Karpas-422 (cell line): Measurements from ENCODE around the gene HSD11B1. TPM values are rescaled to one million over a fixed set of nuclear protein-coding genes. Genes with fewer than 3 reads are reported as not detected.

Experiments
- DNase-seq: peaks from one replicate; pipeline ENCODE4 v3.0.0-alpha.2; 2015
- H2AFZ ChIP-seq: fragments of 200-600 bp; sonication (generic); 2 replicates; pipeline ENCODE4 v1.6.1; 2014; ENCODE audit warnings: antibody characterized with exemption, low read length, mixed read lengths
- H3K27ac ChIP-seq: fragments of 200-600 bp; sonication (generic); 2 replicates; pipeline ENCODE4 v1.5.1; 2014; ENCODE audit warnings: mild to moderate bottlenecking, low read length, moderate library complexity
- H3K27me3 ChIP-seq: fragments of 200-600 bp; sonication (generic); 2 replicates; pipeline ENCODE4 v1.6.1; 2014; ENCODE audit warnings: low read length, mixed read lengths
- H3K36me3 ChIP-seq: fragments of 200-600 bp; sonication (generic); 2 replicates; pipeline ENCODE4 v1.6.1; 2014; ENCODE audit warnings: low read length, mixed read lengths; ENCODE audit not compliant: insufficient read depth
- H3K4me1 ChIP-seq: fragments of 200-600 bp; sonication (generic); 2 replicates; pipeline ENCODE4 v1.6.1; 2014; ENCODE audit warnings: mild to moderate bottlenecking, low read length, mixed read lengths
- H3K4me2 ChIP-seq: fragments of 200-600 bp; sonication (generic); 2 replicates; pipeline ENCODE4 v1.6.1; 2014; ENCODE audit warnings: low read length, low read depth, mild to moderate bottlenecking; ENCODE audit not compliant: poor library complexity, severe bottlenecking
- H3K4me3 ChIP-seq: fragments of 200-600 bp; sonication (generic); 2 replicates; pipeline ENCODE4 v1.5.1; 2014; ENCODE audit warnings: mild to moderate bottlenecking, antibody characterized with exemption, low read length, mixed read lengths
- H3K79me2 ChIP-seq: fragments of 200-600 bp; sonication (generic); 2 replicates; pipeline ENCODE4 v1.6.1; 2014; ENCODE audit warnings: mild to moderate bottlenecking, low read length, mixed read lengths
- H3K9ac ChIP-seq: fragments of 200-600 bp; sonication (generic); 2 replicates; pipeline ENCODE4 v1.6.0; 2014; ENCODE audit warnings: low read length
- H3K9me2 ChIP-seq: fragments of 200-600 bp; sonication (generic), shearing (Covaris generic); replicated peaks from 2 replicates; pipeline ENCODE4 v1.6.0; 2014; ENCODE audit warnings: mild to moderate bottlenecking, low read length, moderate library complexity; ENCODE audit not compliant: insufficient read depth
- H3K9me3 ChIP-seq: fragments of 300-700, 200-600 bp; sonication (generic); 2 replicates; pipeline ENCODE4 v1.6.1; 2014; ENCODE audit warnings: low read length, mixed read lengths
- H4K20me1 ChIP-seq: fragments of 200-600 bp; sonication (generic); 2 replicates; pipeline ENCODE4 v1.6.1; 2014; ENCODE audit warnings: mild to moderate bottlenecking, antibody characterized with exemption, low read length, low read depth; ENCODE audit not compliant: insufficient read depth
- total RNA-seq: library from RNA; depleted of rRNA; stranded (reverse); fragments of >200 nt; shearing (Covaris generic); gene quantifications from 2 replicates; pipeline ENCODE4 v1.2.3, GENCODE V29; 2014; ENCODE audit warnings: low replicate concordance

HSD11B1 gene
- total RNA-seq, 1 experiment from 2014 or later: not detected

- no peak overlapping the region for H3K4me3 ChIP-seq
- H4K20me1 ChIP-seq: no peaks in the 10 kb centered on the region
- no peak overlapping the region for H3K9ac ChIP-seq
- no peaks in the 10 kb centered on the region for H3K79me2 ChIP-seq
- no peaks in the 10 kb centered on the region for H3K9me3 ChIP-seq
- H3K27me3 ChIP-seq: no peaks in the 10 kb centered on the region
- H2AFZ ChIP-seq: no peak overlapping the region
- H3K9me2 ChIP-seq: no peaks in the 10 kb centered on the region
- no peak overlapping the region for H3K4me2 ChIP-seq
- H3K36me3 ChIP-seq: no peaks in the 10 kb centered on the region
- no peak overlapping the region for H3K27ac ChIP-seq
- H3K4me1 ChIP-seq: peaks cover under 1% of the 10 kb centered on the region
- no peak for DNase-seq
Observed at GRCh38 chr1:209769171-209769904, 64.7 kb downstream of the HSD11B1 start.

DNA sequence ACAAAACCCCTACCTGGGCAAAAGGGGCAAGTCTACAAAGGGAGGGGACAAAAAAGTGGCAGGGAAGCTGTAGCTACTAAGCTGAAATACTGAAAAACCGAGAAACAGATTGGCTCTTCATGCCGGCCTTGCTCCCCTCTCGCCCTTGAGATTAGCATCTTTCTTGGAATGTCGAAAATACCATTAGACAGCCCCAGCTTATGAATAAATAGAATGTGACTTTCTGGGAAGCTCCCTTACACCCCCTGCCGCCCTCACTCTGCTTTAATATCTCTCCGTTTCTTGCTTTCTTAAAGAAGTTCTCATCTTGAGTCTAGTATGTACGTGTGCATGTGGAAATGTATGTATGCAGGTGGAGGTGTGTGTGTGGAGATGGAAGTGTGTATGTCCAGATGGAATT is 65.3 kb downstream of the HSD11B1 start:
- Histone ChIP-seq H3K4me3 (no peak overlapping the region), H3K9me2 (no peaks in the 10 kb centered on the region), H3K4me1 (peaks cover 7% of the 10 kb centered on the region), H3K9ac (no peak overlapping the region), H3K27ac (no peak overlapping the region), H3K79me2 (no peaks in the 10 kb centered on the region), H2AFZ (no peak overlapping the region), H3K36me3 (no peaks in the 10 kb centered on the region), H3K9me3 (no peaks in the 10 kb centered on the region), H4K20me1 (no peaks in the 10 kb centered on the region), H3K4me2 (no peak overlapping the region), H3K27me3 (no peaks in the 10 kb centered on the region)
- DNase-seq: no peak

GRCh38 chr1:209770636-209771415 is 66.2 kb downstream of the HSD11B1 start:
- no peaks in the 10 kb centered on the region for H3K9me3 ChIP-seq
- no peaks in the 10 kb centered on the region for H4K20me1 ChIP-seq
- no peak overlapping the region for H3K9ac ChIP-seq
- no peak overlapping the region for H3K27ac ChIP-seq
- no peaks in the 10 kb centered on the region for H3K36me3 ChIP-seq
- no peaks in the 10 kb centered on the region for H3K27me3 ChIP-seq
- peaks cover 16% of the 10 kb centered on the region for H3K4me1 ChIP-seq
- no peaks in the 10 kb centered on the region for H3K79me2 ChIP-seq
- no peaks in the 10 kb centered on the region for H3K9me2 ChIP-seq
- H3K4me3 ChIP-seq: no peak overlapping the region
- no peak for DNase-seq
- no peak overlapping the region for H3K4me2 ChIP-seq
- H2AFZ ChIP-seq: no peak overlapping the region

DNA sequence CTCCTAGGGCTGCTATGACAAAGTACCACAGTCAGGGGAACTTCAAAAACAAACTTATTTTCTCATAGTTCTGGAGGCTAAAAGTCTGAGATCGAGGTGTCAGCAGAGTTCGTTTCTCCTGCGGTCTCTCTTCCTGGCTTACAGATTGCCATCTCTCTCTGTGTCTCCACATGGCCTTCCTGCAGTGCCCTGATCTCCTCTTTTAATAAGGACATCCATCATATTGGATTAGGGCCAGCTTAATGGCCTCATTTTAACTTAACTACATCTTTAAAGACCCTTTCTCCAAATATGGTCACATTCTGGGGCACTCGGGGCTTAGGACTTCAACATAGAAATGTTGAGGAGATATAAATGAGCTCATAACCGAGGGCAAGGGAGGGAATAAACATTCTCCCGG is 67.5 kb downstream of the HSD11B1 start:
- Histone ChIP-seq H3K27ac (no peak overlapping the region), H3K27me3 (no peaks in the 10 kb centered on the region), H3K9me3 (no peaks in the 10 kb centered on the region), H3K9ac (no peak overlapping the region), H3K4me2 (no peak overlapping the region), H3K79me2 (no peaks in the 10 kb centered on the region), H3K36me3 (no peaks in the 10 kb centered on the region), H2AFZ (no peak overlapping the region), H3K4me3 (no peak overlapping the region), H4K20me1 (no peaks in the 10 kb centered on the region), H3K9me2 (no peaks in the 10 kb centered on the region), H3K4me1 (peaks cover 17% of the 10 kb centered on the region)
- no peak for DNase-seq

DNA sequence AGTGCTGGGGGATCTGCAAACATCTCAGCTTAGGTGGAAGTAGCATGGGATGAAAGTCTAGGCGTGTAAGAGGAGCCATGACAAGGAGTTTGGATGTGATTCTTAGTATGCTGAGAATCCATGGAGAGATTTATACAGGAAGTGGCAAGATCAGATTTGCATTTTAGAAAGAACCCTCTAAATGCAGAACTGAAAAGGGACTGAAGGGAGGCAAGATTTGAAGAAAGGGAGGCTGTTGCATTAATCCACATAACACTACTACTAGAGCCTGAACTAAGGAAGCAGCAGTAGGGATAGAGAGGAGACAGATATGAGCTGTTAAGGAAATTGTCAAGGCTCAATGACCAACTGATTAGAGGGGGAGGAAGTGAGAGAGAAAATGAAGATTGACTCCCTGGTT is 69.9 kb downstream of the HSD11B1 start:
- Histone ChIP-seq H3K79me2 (no peaks in the 10 kb centered on the region), H4K20me1 (no peaks in the 10 kb centered on the region), H3K4me1 (peaks cover 17% of the 10 kb centered on the region), H3K27ac (no peak overlapping the region), H3K4me2 (no peak overlapping the region), H2AFZ (no peak overlapping the region), H3K9me2 (no peaks in the 10 kb centered on the region), H3K9ac (no peak overlapping the region), H3K27me3 (no peaks in the 10 kb centered on the region), H3K36me3 (no peaks in the 10 kb centered on the region), H3K9me3 (no peaks in the 10 kb centered on the region), H3K4me3 (no peak overlapping the region)
- no peak for DNase-seq

- no peak overlapping the region for H3K4me3 ChIP-seq
- no peak overlapping the region for H3K4me2 ChIP-seq
- no peak overlapping the region for H3K27ac ChIP-seq
Observed at GRCh38 chr1:209775678-209776077, 71.0 kb downstream of the HSD11B1 start.

GRCh38 chr1:209777587-209777986 is 72.9 kb downstream of the HSD11B1 start:
- Histone ChIP-seq H3K9me2 (no peaks in the 10 kb centered on the region), H3K36me3 (no peaks in the 10 kb centered on the region)

More at GRCh38 chr1:209775678-209776077, 71.0 kb downstream of the HSD11B1 start:
- H4K20me1 ChIP-seq: no peaks in the 10 kb centered on the region; the same call in 1 of the 2 replicates
- no peaks in the 10 kb centered on the region for H3K36me3 ChIP-seq
- H3K9me2 ChIP-seq: no peaks in the 10 kb centered on the region
- H3K4me1 ChIP-seq: peaks cover 17% of the 10 kb centered on the region
- no peak overlapping the region for H3K9ac ChIP-seq
- no peak overlapping the region for H2AFZ ChIP-seq
- no peaks in the 10 kb centered on the region for H3K9me3 ChIP-seq
- H3K79me2 ChIP-seq: no peaks in the 10 kb centered on the region
- no peaks in the 10 kb centered on the region for H3K27me3 ChIP-seq
- no peak for DNase-seq

GRCh38 chr1:209778102-209778501 is 73.5 kb downstream of the HSD11B1 start:
- no peaks in the 10 kb centered on the region for H3K9me3 ChIP-seq
- no peak overlapping the region for H3K27ac ChIP-seq
- H3K4me3 ChIP-seq: no peak overlapping the region
- peaks cover 3% of the 10 kb centered on the region for H3K79me2 ChIP-seq
- H3K9me2 ChIP-seq: no peaks in the 10 kb centered on the region
- peaks cover 18% of the 10 kb centered on the region for H3K4me1 ChIP-seq
- H3K9ac ChIP-seq: no peak overlapping the region
- no peaks in the 10 kb centered on the region for H3K36me3 ChIP-seq
- DNase-seq: no peak
- H3K27me3 ChIP-seq: no peaks in the 10 kb centered on the region
- H4K20me1 ChIP-seq: no peaks in the 10 kb centered on the region; the same call in 1 of the 2 replicates
- H3K4me2 ChIP-seq: no peak overlapping the region
- H2AFZ ChIP-seq: no peak overlapping the region

More at GRCh38 chr1:209777587-209777986, 72.9 kb downstream of the HSD11B1 start:
- no peak overlapping the region for H2AFZ ChIP-seq
- peaks cover 17% of the 10 kb centered on the region for H3K4me1 ChIP-seq
- H3K79me2 ChIP-seq: no peaks in the 10 kb centered on the region
- no peak for DNase-seq
- no peak overlapping the region for H3K27ac ChIP-seq
- H3K9ac ChIP-seq: no peak overlapping the region
- no peak overlapping the region for H3K4me2 ChIP-seq
- no peak overlapping the region for H3K4me3 ChIP-seq
- H3K27me3 ChIP-seq: no peaks in the 10 kb centered on the region
- H3K9me3 ChIP-seq: no peaks in the 10 kb centered on the region
- H4K20me1 ChIP-seq: no peaks in the 10 kb centered on the region; the same call in 1 of the 2 replicates
